ENCODE results near the gene KNSTRN. TPM values are rescaled to one million over a fixed set of nuclear protein-coding genes. Genes with fewer than 3 reads are reported as not detected.

Gene KNSTRN
- total RNA-seq, 1 experiment from 2014 or later, result 115 TPM

- Histone ChIP-seq H3K9me3 (ENCODE audit: low read depth, low read length, poor library complexity, severe bottlenecking) (no peaks in the 10 kb centered on the region), H3K4me1 (ENCODE audit: insufficient read depth, low read length, poor library complexity, severe bottlenecking) (peaks cover 16% of the 10 kb centered on the region), H3K27ac (ENCODE audit: low read depth, low read length, poor library complexity, severe bottlenecking) (no peak overlapping the region), H3K4me3 (ENCODE audit: low read depth, low read length, poor library complexity, severe bottlenecking) (no peak overlapping the region), H3K36me3 (ENCODE audit: insufficient read depth, low read length, poor library complexity, severe bottlenecking) (no peaks in the 10 kb centered on the region), H3K27me3 (replicated peaks; ENCODE audit: insufficient read depth, low read depth, low read length, poor library complexity) (no peaks in the 10 kb centered on the region)
- DNase-seq (ENCODE audit: low spot score), result no peak
- intact Hi-C loops (cut with micrococcal nuclease; ENCODE audit: unreplicated experiment), result loop anchor here (10.0 kb wide), 1 partner anchor 381 kb away; no protein-coding TSS in a partner anchor
- ChIA-PET CTCF (no interaction called here), POLR2A (ENCODE audit: low non-redundant PET) (no interaction called here)
- TF ChIP-seq CTCF (conservative IDR thresholded peaks at IDR 0.05; ENCODE audit: low read depth, low read length) (no peak), EZH2 (IDR thresholded peaks at IDR 0.05; ENCODE audit: borderline replicate concordance, low read depth, low read length, poor library complexity, severe bottlenecking) (no peak)
- no TSS peak for BruUV-seq (replicated peaks)
Measured at GRCh38 chr15:40425681-40426080, 43.2 kb downstream of the KNSTRN start.

- CTCF ChIA-PET, result no interaction called here
Measured at GRCh38 chr15:40427188-40427587, 44.7 kb downstream of the KNSTRN start.

GRCh38 chr15:40428185-40428584 is 45.7 kb downstream of the KNSTRN start:
- ChIA-PET POLR2A (ENCODE audit: low non-redundant PET) (no interaction called here), CTCF (no interaction called here)
- TF ChIP-seq EZH2 (IDR thresholded peaks at IDR 0.05; ENCODE audit: borderline replicate concordance, low read depth, low read length, poor library complexity, severe bottlenecking), result no peak
- TF ChIP-seq CTCF (conservative IDR thresholded peaks at IDR 0.05; ENCODE audit: low read depth, low read length), result no peak
- no peaks in the 10 kb centered on the region for H3K36me3 ChIP-seq (ENCODE audit: insufficient read depth, low read length, poor library complexity, severe bottlenecking)
- no peaks in the 10 kb centered on the region for H3K27me3 ChIP-seq (replicated peaks; ENCODE audit: insufficient read depth, low read depth, low read length, poor library complexity)
- no peaks in the 10 kb centered on the region for H3K9me3 ChIP-seq (ENCODE audit: low read depth, low read length, poor library complexity, severe bottlenecking)
- intact Hi-C loops (cut with micrococcal nuclease; ENCODE audit: unreplicated experiment), result loop anchor here (10.0 kb wide), 1 partner anchor 383 kb away; no protein-coding TSS in a partner anchor
- no peak overlapping the region for H3K4me3 ChIP-seq (ENCODE audit: low read depth, low read length, poor library complexity, severe bottlenecking)
- no TSS peak for BruUV-seq (replicated peaks)
- H3K4me1 ChIP-seq (ENCODE audit: insufficient read depth, low read length, poor library complexity, severe bottlenecking), result peaks cover 17% of the 10 kb centered on the region
- no peak for DNase-seq (ENCODE audit: low spot score)
- no peak overlapping the region for H3K27ac ChIP-seq (ENCODE audit: low read depth, low read length, poor library complexity, severe bottlenecking)

More at GRCh38 chr15:40427188-40427587, 44.7 kb downstream of the KNSTRN start:
- no peak for DNase-seq (ENCODE audit: low spot score)
- no TSS peak for BruUV-seq (replicated peaks)
- H3K9me3 ChIP-seq (ENCODE audit: low read depth, low read length, poor library complexity, severe bottlenecking), result no peaks in the 10 kb centered on the region
- H3K4me1 ChIP-seq (ENCODE audit: insufficient read depth, low read length, poor library complexity, severe bottlenecking), result peaks cover 17% of the 10 kb centered on the region
- intact Hi-C loops (cut with micrococcal nuclease; ENCODE audit: unreplicated experiment), result loop anchor here (10.0 kb wide), 1 partner anchor 382 kb away; no protein-coding TSS in a partner anchor
- POLR2A ChIA-PET (ENCODE audit: low non-redundant PET), result no interaction called here
- H3K27me3 ChIP-seq (replicated peaks; ENCODE audit: insufficient read depth, low read depth, low read length, poor library complexity), result no peaks in the 10 kb centered on the region
- H3K36me3 ChIP-seq (ENCODE audit: insufficient read depth, low read length, poor library complexity, severe bottlenecking), result no peaks in the 10 kb centered on the region
- no peak for TF ChIP-seq CTCF (conservative IDR thresholded peaks at IDR 0.05; ENCODE audit: low read depth, low read length)
- no peak for TF ChIP-seq EZH2 (IDR thresholded peaks at IDR 0.05; ENCODE audit: borderline replicate concordance, low read depth, low read length, poor library complexity, severe bottlenecking)
- no peak overlapping the region for H3K4me3 ChIP-seq (ENCODE audit: low read depth, low read length, poor library complexity, severe bottlenecking)
- H3K27ac ChIP-seq (ENCODE audit: low read depth, low read length, poor library complexity, severe bottlenecking), result no peak overlapping the region
